ENCODE measurements around the gene NFKB1.

NFKB1 gene

GRCh38 chr4:102530986-102531385 is 29.8 kb downstream of the NFKB1 start:
- DNase-seq (ENCODE audit: low read depth in 2 of 2) = no peak

GRCh38 chr4:102531462-102531861 is 30.3 kb downstream of the NFKB1 start:
- no peak for DNase-seq (ENCODE audit: low read depth in 2 of 2)

DNA sequence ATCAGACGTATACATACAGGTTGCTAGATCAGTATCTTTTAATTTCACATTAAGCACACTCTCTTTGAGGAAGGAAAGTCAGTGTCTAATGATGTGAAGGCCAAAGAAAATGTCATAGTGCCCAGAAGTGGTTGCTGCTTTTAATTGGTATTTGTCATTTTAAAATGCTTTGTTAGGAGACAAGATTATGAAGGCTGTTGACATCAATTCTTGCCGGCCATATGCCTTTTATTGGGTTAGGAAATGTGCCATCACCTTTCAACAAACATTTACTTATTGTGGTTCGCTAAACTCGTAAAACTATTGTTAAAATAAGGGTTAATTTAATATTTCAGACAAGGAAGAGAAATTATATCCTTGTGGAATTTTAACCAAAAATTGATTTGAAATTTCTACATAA is 32.2 kb downstream of the NFKB1 start:
- no peak for DNase-seq (ENCODE audit: low read depth in 2 of 2)

- no peak for DNase-seq (ENCODE audit: low read depth in 2 of 2)
Observed at GRCh38 chr4:102533904-102534303, 32.7 kb downstream of the NFKB1 start.

- no peak for DNase-seq (ENCODE audit: low read depth in 2 of 2)
Observed at GRCh38 chr4:102534845-102535244, 33.7 kb downstream of the NFKB1 start.

DNA sequence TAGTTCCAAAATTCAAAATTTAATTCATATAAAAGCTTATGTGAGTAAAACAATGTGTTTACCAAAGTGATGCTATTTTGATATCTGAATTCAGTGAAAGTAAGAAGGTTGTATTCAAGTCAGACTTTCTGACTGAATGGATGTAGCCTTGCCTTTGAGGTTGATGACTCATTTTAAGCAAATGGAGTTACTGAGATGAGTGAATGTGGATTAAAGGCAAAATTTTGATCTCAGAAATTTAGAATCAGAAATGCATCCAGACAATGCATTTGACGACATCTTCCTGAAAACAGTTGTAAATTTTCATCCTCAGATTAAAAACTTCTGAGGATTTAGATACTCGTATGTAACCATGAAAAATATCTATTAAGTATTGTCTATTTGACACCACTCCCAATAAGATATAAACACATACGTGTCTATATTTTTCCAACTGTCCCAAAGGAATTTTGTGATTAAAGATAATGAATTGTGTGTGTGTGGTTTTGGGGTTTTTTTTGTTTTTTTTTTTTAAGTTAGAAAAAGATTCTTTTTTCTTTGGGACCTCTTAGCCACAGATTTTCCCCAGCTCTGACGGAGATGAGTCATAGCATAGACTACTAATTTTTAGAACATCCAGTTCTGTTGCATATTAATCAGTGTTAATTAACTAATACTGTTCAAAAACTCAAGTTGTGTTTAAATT is 34.4 kb downstream of the NFKB1 start:
- DNase-seq (ENCODE audit: low read depth in 2 of 2) = no peak

- DNase-seq (ENCODE audit: low read depth in 2 of 2) = no peak
Observed at GRCh38 chr4:102536768-102537167, 35.6 kb downstream of the NFKB1 start.

DNA sequence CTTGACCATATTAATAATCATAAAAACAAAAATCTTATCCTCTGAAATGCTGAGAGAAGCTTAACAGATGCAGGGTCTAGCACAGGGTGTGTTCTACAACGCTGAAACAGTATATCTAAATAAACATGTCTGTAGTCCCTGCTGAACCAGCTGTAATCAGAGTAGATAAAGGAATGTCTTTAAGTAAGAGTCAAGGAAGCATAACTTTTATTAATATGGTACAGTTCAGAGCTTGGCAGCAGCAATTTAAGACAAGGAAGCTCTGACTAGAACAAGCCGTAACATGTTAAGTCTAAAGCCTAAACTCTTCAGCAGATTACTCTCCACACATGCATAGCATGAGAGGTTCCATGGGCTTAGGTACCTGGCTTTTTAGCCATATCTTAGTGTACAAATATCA is 36.1 kb downstream of the NFKB1 start:
- DNase-seq (ENCODE audit: low read depth in 2 of 2) = no peak

DNA sequence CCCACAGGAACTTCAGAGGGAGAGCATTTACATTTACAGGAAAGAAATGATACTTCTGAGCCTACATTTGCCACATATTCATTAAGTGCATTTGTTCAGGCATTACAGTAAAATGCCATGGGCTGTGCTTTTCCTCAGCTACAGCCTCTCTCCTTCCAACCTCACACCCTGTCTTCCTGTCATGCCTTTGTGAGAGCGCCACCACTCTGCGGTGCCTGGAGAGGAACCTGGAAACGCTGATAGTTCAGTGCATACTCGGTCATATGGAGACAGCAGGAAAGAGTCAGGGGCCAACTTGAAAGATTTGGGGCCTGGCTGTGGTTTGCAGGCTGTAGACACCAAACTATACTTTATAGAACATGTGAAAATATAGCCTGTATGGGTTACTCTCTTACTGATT is 40.5 kb downstream of the NFKB1 start:
- no peak for DNase-seq (ENCODE audit: low read depth in 2 of 2)

DNA sequence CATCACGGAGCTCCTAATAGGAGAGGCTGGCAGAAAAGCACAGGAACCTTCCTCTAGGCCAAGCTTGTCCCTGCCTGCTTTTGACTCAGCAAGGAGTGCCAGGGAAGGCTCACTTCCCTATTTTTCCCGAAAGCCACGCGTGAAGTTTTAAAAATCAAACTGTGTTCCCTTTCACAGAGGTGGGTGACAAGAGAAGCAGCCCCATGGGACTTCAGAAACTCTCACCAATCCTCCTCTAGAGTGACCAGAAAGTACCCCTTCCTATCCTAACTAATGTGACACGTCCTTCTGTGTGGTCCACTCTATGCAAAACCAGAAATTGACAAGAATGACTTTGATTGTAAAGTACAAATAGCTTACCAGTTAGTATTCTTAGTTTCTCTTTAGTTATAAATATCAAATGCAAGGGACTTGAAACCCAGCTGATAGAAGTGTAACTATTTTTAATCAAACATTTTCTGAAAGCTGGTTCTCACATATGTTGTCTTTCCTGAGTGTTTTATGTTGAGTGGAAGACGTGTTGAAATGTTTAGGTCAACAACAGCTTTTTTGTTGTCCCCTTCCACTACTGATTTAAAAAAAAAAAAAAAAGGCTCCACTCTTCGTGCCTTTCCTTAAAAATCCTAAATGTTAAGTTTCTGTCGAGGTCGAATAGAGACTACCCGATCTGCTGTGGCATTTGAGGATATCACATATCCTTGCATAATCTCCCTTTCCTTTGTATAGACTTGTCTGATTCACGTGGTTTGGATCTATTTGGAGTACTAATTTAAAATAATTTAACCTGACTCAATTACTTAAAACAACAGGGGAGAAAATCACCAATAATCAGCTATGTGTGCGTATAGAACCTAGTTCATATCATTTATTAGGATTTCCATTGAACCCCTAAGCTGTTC is 42.1 kb downstream of the NFKB1 start:
- DNase-seq (ENCODE audit: low read depth in 2 of 2) = no peak

DNA sequence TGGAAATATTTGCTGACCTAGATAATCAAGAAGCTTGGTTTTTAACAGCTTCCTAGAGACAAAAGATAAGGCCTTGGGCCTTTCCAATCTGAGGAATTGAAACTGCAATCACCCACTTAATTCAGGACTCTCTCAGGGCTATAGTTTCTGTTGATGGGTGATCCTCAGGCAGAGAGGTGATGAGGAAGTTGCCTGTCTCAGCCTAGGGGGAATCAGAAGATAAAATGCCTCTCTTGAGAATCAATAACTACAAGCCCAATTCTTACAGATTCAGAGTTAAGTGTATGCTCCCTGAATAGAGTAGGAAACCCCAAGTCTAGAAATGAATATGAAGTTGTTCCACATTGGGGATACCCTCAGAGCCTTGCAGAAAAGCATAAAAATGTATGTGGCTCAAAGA is 45.5 kb downstream of the NFKB1 start:
- DNase-seq (ENCODE audit: low read depth in 2 of 2) = no peak

GRCh38 chr4:102547973-102548372 is 46.8 kb downstream of the NFKB1 start:
- DNase-seq (ENCODE audit: low read depth in 2 of 2) = no peak

DNA sequence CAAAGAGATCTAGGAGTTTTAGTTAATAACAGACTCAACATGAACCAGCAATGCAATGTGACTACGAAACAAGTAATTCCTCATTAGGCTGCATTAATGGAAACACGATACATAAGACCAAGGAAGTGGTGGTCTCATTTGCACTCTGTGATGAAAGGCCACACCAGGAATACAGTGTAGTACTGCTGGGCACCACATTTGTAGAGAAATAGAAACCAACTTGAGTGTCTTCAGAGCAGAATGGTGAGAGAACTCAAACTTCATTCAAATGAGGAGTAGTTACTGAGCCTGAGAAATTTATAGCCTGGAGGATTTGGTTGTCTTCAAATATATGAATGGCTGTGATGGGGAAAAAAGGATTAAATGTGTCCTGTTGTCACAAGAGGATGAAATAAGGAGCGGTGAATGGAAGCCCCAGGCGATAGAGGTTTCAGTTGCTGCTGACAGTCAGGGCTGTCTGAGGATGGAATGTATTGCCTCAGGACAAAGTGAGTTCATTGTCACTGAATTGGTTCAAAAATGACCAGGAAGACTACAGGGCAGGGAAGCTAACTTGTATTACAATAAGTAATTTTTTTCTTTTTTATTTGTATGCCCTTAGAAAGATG is 50.9 kb downstream of the NFKB1 start:
- no peak for DNase-seq (ENCODE audit: low read depth in 2 of 2)

DNA sequence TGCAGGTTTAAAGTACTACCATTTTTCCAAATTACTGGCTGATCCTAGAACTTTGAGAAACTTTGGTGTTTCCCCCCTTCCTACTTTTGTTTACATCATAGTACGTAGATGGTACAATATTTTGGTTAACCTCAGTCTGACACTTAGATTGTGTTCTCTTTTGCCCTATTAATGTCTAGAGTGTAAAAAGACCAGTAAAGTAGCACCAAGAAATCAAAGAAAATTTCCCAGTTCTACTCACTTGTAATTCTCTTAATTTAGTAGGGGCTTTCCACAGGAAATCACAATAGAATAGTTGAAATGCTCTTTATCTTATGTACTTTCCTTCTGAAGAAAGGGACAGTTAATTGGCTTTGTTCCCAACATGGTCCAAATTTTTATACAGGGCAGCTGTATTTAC is 51.6 kb downstream of the NFKB1 start:
- no peak for DNase-seq (ENCODE audit: low read depth in 2 of 2)

DNA sequence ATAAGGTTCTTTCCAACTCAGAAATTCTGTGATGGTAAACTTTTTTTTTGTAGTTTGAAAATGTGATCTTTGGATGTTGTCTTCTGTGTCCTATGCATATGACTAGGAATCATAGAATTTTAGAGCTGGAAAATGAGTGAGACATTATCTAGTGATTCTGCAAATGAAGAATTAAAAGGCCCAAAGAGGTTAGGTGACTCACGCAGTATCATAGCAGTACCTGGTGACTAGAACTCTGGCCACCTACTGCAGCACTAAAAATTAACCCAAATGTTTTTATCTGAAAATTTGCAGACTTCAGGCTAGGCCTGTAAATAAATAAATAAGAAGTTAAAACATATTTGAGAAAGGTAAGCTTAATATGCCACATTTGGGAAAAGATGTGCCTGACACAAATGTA is 52.8 kb downstream of the NFKB1 start:
- DNase-seq (ENCODE audit: low read depth in 2 of 2) = no peak

DNA sequence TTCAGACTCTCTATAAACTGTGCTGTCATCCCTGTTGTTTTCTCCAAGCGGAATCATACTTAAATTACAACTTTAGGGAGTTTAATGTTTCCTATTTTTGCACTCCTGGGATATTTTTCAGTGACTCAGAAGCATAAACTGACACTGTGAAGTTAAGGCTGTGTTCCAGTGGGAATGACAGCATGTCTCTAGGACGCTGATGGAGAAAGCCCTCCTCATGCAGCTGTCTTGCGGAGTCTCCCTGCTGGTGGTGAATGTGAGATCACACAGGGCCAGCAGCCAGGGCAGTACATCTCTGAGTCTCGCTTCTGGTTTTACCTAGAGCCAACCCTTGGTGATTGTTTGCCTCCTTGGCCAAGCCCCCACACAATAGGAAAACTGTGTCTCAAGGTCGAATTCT is 53.3 kb downstream of the NFKB1 start:
- DNase-seq (ENCODE audit: low read depth in 2 of 2) = no peak

DNA sequence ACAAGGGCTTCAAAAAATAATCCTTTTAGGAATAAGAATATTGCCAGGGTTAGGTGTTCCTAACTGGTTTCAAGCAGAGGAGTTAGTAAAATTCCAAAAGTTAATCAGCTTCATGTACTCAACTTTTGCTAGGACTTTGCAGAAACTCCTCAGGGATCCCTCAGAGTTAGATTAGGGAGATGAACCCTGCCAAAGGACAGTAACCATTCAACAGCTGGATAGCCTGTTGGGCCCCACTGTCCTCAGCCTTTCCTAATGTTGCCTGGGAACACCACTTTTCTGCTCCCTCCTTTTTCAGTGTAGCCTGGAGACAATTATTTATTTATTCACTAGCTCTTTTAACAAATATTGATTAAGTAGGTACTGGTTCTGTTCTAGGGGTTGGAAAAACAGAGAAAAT is 53.8 kb downstream of the NFKB1 start:
- no peak for DNase-seq (ENCODE audit: low read depth in 2 of 2)

- DNase-seq (ENCODE audit: low read depth in 2 of 2) = no peak
Observed at GRCh38 chr4:102557636-102558035, 56.5 kb downstream of the NFKB1 start.

DNA sequence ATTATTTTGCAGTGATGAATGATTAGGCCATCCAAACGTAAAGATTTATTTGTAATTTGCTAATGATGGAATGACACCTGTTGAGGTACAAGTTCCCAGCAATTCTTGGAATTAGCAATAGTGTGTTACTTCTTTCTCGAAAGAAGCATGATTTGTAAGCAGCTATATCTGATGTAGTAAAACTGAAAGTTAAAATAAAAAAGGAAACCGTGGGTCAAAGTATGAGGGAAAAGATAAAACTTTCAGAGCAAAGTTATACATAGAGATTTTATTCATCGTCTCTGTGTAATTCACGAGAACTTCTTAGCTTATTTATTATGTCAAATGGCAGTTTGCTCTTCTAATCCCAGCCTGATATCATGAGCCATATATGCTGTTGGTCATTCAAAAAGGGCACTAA is 59.0 kb downstream of the NFKB1 start:
- DNase-seq (ENCODE audit: low read depth in 2 of 2) = no peak

DNA sequence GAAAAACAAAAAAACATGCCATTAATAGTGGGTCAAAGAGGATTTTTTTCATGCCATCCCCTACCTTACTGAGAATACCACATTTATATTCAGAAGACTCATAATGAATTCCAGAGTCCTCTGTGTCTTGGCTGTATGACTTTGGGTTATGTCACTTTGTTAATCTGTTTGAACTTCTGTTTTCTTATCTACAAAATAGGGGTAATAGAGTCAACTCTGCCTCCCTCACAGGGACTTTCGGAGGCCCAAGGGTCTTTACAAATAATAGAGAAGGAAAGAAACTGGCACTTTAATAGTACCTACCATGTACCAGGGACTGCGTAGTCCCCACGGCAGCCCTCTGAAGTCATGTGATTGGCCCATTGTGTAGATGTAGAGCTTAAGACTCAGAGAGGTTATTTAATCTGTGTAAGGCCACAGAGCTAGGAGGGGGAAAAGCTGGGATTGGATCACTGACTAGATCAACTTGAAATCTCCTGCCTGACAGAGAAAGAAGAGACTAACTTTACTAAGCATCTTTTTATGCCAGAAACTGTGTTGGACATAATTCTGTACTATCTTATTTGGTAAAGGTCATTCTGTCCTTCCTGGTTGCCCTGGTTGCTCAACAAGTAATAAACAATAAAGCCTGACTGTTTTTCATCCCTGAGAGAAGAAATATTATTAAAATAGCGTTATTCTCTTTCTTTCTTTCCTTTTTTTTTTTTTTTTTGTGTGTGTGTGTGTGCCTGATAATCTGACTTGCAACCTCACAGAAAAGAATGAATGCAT is 59.6 kb downstream of the NFKB1 start:
- no peak for DNase-seq (ENCODE audit: low read depth in 2 of 2)

DNA sequence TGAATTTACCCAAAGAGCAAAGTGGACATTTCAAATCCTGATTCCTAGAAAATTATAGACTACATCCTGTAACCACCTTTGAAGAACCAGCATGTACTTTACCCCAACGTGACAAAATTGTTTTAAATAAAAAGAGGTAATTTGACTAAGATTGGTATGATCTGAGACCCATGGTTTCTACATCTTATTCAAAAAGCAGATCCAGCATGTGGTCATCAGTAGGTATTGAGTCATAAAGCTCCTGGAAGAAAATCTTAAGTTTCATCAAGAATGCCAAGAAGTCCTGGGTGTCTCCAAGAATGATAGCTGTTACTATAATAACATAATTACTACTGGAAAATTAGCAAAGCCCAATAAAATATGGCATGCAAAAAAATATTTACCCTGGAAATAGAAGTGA is 61.8 kb downstream of the NFKB1 start:
- DNase-seq (ENCODE audit: low read depth in 2 of 2) = no peak

DNA sequence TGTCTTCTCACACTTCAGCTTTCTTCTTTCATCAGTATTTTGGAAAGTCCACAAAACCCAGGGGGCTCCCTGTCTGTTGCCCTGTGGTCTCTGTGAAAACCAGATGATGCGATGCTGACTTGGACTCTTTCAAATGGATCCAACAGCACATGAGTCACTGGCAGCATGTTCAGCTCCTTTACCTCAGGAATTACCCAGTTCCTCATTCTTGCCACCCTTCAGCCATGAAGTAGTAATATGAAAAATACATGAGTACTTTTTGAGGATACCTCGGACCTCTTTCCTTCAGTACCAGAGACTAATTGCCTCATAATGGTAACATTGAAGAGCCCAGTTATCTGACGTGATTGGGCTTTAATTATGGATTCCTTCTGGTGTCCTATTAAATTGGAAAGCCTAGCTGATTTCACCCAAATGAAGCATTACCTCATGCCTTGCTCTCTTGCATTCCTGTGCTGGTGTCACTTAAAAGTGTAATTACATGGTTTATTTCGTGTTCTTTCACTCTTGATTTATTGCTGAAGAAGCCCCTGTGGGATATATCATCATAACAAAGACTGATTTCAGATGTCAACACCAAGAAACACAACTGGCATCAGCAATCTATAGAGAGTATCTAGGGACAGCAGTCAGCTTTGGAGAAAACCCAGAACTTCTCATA is 63.4 kb downstream of the NFKB1 start:
- DNase-seq (ENCODE audit: low read depth in 2 of 2) = no peak

Measured in stimulated activated CD8-positive, alpha-beta memory T cell treated with anti-CD3 and anti-CD28 coated beads, Interleukin-7, amount 100 ng/mL, for 1 hour (primary cell).